SK-N-DZ (cell line): Measurements from ENCODE around the gene RGS3. TPM values are rescaled to one million over a fixed set of nuclear protein-coding genes. Genes with fewer than 3 reads are reported as not detected.
A peak's percentile ranks its signal among the peaks of the same experiment; 100 is the strongest.
"Not testable (repeated sequence)": the region's sequence is repeated elsewhere in the genome, so short reads cannot be mapped to it uniquely, and the experiment has no call there.

Experiments used
- DNase-seq: peaks from one replicate; pipeline ENCODE4 v3.0.0-alpha.2; 2015; ENCODE audit warnings: low spot score
- polyA plus RNA-seq, 2 experiments: library from polyadenylated mRNA; depleted of rRNA; stranded (reverse); fragments of >200 nt; gene quantifications; 2 replicates each; pipeline ENCODE4 v1.2.3, GENCODE V29; 2014

The RGS3 gene
- polyA plus RNA-seq (2014; cell fraction: cytosol; rRNA removed) = 25.0 and 38.8 TPM in 2 replicates
- 42.0 and 45.4 TPM in 2 replicates for polyA plus RNA-seq (2014; cell fraction: nucleus; rRNA removed)

DNA sequence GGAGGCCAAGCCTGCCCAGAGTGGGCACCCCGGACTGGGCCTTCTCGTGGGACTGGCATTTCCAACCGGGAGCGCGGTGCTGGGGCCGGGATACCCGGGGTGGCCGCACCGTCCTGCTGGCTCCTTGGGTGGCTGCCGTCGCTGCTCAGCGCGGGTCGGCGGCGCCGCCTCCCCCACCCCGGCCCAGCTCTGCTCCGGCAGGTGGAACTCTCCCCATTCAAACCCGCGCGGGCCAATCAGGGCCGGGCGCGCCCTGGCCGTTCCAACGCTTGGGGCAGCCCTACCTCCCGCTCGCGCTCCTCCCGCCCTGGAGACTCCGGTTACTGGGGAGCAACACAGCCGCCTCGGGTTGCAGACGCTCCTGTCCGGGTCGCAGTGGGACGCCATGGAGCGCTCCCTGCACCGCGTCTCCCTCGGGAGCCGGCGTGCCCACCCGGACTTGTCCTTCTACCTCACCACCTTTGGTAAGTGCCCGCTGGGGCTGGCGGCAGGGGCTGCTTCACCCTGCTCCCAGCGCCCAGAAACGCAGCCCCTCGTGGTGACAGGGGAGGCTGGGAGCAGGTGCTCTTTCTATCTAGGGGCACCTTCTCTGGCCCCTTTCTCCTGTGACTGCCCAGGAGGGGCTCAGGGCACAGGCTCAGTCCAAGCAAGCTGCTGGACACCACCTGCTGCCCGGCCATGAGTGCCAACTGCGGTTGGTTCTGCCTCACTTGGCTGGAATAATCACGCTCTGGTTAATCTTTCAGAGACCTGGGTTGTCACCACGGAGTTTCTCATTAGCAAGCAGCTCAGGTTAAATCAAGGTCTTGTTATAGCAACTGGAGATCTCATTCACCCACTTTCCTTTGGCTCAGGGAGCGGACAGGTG, at the start of gene RGS3:
RGS3 (plus strand) TSS at position 310 of the 868 bp plus-strand sequence; CDS start at position 386, 76 bp downstream.
- DNase-seq = peak; percentile 77

DNA sequence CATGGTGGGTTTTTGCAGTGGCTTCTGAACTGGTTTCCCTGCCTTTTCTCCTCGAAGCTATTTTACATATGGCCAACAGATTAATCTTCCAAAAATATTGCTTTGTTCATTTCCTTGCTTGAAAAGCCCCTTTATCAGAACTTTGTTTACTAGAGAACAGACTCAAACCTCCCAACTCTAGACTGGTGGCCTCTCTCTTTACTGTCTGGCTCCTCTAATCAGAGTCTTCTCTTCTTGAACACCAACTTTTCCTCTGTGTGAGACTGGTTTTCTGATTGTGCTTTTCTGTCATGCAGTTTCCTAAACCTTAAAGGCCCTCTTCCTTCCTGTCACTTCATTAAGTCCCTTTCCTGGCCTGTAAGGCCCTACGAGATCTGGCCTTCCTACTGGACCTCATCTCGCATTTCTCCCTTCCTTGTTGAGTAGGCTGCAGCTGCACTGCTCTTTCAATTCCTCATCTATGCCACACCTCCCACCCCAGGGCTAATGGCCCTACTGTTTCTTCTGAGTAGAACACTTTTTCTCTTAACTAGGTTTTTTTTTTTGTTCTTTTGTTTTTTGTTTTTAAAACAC, 47.3 kb upstream of the RGS3 start:
- DNase-seq = no peak

DNA sequence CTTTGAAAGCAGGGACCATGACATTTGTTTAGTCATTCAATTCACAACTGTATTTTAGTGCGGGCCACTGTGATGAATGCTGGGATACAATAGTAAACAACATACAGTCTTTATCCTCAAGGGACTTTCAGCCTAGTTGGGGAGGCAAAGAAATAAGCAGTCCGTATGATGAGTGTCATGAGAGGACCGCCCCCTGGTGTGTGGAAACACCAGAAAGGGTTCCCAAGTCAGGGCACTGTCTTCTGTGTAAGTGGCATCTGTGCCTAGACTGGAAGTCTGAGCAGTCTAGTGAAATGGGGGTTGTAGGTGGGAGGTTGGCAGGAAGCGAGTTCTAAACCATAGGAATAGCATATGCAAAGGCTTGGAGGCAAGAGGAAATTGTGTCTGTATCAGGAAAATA, 46.2 kb upstream of the RGS3 start:
- no peak for DNase-seq

DNA sequence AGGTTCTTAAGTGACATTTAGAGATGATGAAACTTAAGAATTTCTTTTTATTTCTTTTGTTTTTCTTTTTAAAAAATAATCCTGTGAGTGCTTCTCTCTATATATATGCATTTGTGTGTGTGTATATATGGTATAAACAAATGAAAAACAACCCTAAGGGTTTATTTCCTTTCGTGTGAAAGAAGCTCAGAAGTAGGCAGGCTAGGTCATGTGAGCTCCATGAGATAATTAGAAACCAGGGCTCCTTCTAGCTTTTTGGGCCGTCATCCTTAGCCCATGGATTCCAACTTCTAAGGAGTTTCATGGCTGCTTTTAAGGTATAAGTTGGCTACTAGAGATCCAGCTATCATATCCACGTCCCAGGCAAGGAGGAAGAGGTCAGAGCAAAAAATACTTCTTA, 41.8 kb upstream of the RGS3 start:
- DNase-seq = no peak

DNA sequence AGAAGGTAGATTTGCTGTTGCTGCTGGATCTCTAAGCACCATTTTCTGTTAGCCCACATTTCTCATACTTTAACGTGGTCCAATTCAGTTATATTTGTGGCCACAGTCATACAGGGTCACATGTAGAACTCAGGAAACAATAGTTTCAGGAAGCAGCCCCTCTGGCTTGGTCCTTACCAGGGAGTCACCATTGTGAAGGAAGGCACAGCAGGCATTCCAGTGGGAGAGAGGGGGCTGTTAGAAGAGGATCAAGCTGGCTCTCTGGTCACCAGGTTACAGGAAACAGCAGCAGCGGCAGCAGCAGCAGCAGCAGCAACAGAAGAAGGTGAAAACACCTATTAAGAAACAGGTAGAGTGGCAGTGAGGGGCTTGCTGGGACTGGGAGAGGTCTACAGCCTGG, 38.5 kb upstream of the RGS3 start:
- DNase-seq = no peak

DNA sequence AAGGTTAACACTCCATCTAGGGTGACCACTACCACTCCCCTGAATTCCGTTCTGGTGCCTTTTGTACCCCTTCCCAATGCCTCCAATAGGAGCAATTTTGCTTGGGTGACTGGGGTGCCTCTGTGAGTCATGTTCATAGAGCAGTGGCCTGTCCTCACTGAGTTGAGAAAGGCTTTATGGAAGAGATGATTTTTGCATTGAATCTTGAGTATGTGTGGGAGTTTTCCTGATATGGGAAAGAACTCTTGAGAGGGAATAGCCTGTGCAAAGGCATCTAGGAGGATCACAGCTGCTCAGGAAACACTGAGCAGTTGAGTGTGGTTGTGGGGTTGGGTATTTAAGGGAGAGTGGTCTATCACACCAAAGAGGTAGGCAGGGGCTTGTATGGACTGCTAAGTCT, 36.8 kb upstream of the RGS3 start:
- DNase-seq = no peak

DNA sequence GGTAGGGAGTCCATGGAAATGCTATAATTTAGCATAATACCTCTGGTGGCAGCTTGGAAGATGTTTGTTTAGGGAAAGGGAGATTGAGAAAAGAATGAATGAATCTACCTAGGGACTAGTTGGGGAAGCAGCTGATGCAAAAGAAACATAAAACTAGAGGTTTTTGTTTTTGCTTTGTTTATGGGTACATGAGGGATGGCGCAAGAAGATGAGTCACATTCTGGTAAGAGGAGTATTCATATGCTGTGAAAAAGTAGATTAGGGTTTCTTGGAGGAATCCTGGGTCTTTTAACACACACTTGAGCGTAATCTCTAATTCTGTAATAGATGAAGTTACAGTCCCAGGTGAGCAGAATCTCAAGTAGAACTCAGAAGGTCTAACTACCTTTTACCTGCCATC, 35.9 kb upstream of the RGS3 start:
- no peak for DNase-seq

DNA sequence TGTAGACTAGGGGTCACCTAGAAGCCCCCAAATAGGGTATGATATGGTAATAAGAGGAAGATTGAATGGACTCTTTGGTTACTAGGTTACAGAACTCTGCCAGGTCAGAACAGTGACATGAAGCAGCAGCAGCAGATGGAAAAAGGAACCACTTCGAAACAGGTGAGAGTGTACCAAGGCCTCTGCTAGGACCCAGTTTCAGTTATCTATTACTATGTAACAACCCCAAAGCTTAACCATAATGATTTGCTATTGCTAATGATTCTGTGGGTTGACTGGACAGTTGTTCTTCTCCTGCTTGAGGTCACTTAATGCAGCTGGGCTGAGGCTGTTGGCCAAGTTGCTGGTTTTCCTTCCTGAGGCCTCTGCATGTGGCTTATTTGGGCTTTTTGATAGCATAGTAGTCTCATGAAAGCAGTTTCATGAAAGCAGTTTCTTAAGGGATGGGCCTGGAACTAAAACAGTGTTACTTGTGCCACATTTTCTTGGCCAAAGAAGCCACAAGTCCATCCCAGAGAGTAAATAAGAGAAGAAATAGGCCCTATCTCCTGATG, 35.4 kb upstream of the RGS3 start:
- DNase-seq = no peak

DNA sequence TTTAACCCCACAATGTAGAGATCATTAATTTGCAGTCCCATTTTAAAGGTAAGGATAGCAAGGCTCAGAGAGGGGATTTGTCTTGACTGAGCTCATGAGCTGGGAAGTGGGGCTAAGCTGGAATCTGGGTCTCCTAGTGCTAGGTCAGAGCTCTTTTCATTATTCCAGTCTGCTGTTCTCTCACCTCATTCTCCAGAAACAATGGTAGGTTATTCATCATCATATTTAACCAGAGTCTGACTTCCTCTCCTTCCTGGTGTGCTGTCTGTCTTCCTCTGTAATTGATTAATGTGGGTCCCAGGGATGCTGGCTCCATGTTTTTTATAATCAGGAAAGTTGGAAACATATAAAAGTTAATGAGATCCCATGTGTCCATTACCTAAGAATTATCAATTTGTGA, 32.3 kb upstream of the RGS3 start:
- DNase-seq = no peak

DNA sequence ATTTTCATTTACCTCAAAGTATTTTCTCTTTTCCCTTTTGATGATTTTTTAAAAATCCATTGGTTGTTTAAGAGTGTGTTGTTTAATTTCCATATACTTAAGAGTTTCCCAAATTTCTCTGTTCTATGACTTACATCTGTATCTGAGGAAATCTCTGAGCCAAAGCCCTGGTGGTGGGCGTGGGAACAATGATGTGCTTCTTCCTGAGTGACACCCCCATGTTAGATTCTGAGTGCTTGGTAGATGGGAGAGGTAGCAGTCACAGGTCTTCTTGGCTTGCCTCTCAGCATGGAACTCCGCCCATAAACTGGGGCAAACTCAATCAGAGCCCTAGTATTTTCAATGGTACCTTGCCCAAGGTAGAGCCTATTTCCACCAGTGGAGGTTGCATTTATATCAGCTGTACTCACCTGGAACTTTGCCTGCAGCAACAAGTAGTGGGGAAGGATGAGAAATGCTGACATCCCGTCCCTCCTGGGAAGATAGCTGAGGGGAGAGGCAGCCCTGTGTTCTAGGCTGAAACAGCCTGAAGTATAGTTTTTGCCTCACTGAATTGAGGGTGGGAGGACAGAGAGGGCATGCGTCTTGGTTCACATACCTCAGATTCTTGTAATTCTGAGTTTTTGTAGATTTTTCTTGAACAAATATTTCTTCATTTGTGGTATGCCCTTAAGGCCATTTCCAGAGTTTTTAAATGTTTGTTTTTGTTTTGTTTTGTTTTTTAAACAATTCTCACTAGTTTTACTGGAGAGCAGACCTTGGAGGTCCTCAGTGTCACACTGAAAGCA, 26.6 kb upstream of the RGS3 start:
- DNase-seq = no peak

DNA sequence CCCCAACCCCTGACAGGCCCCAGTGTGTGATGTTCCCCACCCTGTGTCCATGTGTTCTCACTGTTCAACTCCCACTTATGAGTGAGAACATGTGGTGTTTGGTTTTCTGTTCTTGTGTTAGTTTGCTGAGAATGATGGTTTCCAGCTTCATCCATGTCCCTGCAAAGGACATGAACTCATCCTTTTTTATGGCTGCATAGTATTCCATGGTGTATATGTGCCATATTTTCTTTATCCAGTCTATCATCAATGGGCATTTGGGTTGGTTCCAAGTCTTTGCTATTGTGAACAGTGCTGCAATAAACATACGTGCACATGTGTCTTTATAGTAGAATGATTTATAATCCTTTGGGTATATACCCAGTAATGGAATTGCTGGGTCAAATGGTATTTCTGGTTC, 25.8 kb upstream of the RGS3 start:
- DNase-seq = not testable (repeated sequence)

DNA sequence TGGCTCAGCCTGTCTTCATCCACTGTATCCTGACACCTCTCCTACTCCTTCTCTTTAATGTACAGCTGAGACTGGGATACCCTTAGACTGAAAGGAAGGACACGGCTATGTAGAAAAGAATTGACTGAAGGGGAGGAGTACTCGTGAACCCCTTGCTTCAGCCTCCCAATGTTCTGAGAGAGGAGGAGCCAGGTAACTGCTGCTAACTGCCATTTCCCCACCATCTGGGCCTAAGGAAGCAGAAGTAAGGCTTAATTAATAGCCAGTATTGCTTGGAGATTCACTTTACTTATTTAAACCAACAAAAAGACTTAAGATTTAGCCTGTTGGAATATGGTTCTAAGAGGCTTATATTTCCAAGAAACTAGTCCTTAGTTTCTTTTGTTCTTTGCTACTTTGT, 18.8 kb upstream of the RGS3 start:
- no peak for DNase-seq

DNA sequence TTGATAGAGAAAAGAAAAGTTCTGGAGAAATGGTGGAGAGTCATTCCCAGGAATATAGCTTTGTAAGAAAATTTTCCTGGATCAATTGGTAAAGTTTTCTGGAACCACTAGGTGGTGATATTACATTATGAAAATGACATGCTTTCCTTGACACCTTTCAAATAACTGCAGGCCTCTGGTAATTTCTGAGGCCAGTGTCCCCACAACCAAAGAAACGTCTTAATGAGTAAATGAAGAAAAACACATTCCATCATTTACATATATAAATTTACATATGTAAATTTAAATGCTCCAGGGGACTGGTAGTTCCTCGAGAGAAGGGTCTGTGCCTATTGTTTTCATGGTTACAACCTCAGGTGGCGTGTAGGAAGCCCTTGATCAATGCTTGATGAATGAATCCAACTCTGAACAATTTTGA, 17.2 kb upstream of the RGS3 start:
- peak; percentile 46 for DNase-seq

DNA sequence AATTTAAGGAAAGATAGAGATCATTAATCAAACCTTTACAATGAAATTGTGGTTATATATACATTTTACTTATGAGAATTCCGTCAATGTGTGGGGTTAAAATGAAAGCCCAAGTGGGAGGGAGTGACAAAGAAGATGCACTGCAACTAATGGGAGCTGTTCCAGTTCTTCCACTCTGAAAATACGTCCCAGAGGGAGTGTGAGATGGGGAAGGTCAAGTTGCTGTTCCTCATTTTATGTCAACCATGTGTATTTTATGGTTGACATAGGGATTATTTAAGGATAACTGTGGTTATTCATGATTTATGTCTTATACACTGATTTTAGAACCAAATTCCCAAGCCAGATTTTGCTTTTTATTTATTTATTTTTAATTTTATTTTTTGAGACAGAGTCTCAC, 14.2 kb upstream of the RGS3 start:
- no peak for DNase-seq

DNA sequence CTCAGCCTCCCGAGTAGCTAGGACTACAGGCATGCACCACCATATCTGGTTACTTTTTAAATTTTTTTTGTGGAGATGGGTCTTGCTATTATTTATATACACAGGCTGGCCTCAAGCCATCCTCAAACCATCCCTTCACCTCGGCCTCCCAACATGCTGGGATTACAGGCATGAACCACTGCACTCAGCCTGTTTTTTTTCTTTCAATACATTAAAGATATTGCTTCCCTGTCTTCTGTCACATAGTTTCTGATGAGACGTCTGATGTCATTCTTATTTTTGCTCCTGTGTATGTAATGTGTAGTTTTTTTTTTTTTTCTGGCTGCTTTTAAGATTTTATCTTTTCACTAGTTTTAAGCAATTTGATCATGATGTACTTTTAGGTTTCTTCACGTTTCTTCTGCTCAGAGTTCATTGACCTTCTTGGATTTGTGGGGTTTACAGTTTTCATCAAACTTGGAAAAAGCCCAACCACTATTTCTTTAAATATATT, 11.4 kb upstream of the RGS3 start:
- peak; percentile 31 for DNase-seq

DNA sequence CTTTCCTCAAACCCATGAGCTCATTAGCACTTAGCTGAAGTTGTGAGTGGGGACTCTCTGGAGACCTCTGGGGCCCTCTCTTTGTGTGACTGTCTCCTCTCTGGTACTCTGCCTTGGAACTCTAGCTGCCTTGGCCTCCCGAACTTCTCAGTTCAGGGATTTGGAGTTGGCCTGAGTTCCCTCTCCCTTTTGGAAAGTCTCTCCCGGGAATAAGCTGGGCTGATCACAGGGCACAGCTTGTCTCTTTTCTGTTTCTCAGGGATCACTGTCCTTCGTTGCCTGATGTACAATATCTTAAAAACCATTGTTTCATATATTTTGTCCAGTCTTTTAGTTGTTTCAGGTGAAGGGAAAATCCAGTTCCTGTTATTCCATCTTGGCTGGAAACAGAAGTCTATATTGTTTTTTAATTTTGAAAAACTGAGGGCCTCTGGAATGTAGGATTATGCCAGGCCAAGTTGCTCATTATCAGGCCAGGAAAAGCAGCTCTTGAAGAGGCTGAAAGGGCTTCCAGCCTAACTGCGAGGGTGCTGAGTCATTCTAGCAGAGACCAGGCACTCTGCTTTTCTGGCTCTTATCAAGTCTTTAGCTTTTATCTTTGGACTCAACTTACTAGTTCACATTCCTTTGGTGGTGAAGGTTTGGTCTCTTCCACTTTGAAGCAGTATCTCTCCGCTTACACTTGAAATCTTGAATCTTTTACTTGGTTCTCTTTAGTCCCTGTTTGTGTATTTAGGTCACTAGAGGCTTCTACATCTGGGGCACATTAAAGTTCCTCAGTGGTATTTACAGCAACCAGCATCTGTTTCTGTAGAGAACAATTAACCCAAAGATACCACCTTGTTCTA, 8.4 kb upstream of the RGS3 start:
- DNase-seq = peak; percentile 27

DNA sequence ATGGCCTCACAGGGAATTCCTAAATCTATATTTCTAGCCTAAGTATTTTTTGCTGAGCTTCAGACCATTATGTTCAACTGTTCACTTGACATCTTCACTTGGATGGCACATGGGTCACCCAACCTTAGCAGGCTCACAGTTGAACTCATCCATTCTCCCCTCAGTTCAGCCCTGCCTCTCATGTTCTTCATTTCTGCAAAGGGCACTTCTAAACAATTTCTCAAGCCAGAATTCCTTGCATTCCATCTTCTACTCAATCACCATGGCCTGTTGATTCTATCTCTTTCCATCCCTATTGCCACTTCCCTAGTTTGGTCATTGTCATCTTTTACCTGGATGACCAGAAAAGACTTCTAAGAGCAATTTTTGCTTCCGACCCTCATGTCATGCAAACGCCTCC, 7.3 kb upstream of the RGS3 start:
- DNase-seq = no peak

DNA sequence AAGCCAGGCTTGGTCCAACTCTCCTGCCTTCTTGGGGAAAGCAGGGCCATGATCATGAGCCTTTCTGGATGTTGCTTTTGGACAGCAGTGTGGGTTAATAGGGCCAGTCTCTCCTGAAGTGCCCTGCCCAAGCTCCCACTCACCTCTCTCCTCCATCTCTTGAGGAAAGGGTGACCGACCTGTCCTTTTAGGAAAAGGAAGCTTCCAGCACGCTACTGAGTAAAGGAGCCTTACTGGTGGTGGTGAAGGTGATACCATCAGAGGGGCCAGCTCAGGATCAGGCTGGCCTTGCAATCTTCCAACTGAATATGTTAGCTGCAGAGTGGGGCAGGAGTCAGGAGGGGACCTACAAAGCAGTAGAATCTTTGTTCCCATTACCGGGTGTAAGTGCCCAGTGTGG, 2.2 kb upstream of the RGS3 start:
- no peak for DNase-seq

DNA sequence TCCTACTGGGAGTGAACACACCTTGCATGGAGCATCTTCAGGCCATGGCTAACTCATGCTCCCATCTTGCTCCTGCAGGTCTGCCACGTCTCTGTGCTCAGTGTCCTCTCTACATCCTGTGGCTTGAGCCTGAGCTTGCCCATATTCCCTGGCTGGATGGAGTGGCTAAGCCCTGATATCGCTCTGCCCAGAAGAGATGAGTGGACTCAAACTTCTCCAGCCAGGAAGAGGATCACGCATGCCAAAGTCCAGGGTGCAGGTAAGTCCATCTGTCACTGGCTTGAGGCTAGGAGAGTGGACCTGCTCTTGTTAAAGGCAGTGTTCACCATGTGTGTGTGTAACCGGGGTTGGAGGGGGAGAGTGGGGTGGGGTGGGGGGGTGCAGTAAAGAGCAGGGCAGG, 1.6 kb upstream of the RGS3 start:
- no peak for DNase-seq

DNA sequence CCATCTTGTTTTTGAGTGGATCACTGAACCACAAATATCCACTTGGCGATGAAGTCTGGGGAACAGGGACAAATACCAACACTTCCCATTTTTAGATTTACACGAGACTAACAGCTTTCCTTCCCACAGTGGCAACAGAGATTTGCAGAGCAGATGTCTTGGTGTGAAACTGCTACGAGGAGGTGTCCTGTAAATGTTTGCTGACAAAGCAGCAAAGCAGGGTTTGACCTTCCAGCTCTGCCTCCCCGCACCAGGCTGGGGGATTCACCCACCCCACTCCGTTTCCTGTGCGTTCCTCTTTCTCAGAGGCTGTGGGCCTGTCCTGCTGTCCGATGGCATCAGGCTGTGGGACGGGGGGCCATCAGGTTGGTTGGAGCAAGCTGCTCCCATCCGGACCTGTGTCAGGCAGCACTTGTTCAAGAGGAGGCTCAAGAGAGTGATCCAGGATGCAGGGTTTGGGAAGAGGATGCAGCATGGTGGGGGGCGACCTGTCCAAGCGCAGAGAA, 693 bp upstream of the RGS3 start:
- DNase-seq = no peak

DNA sequence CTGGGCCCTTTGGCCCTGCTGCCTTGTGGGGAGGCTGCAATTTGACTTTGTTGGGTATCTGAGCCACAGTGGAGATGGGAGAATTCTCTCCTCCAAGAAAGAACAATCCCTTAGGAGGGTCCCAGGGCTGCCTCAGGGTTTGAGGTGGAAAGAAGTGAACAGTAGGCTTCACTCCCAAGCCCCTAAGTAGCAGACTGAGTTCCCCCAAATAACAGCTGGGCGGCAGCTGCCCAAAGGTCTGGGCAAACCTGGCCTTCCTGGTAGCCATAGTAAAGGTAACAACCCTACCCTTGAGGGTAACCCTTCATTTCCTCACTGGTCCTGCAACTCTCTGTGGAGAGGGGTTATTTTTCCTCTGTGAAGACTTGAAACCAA, 746 bp downstream of the RGS3 start:
- DNase-seq = no peak
